ENCODE measurements around the gene SMC4. TPM values are rescaled to one million over a fixed set of nuclear protein-coding genes. Genes with fewer than 3 reads are reported as not detected.

SMC4 gene
- total and polyA plus RNA-seq, 10 of the 15 experiments (the other 5 are each of a cell fraction or from before 2014, with no cell fraction given) = 75.6 to 288 (median 136) TPM

DNA sequence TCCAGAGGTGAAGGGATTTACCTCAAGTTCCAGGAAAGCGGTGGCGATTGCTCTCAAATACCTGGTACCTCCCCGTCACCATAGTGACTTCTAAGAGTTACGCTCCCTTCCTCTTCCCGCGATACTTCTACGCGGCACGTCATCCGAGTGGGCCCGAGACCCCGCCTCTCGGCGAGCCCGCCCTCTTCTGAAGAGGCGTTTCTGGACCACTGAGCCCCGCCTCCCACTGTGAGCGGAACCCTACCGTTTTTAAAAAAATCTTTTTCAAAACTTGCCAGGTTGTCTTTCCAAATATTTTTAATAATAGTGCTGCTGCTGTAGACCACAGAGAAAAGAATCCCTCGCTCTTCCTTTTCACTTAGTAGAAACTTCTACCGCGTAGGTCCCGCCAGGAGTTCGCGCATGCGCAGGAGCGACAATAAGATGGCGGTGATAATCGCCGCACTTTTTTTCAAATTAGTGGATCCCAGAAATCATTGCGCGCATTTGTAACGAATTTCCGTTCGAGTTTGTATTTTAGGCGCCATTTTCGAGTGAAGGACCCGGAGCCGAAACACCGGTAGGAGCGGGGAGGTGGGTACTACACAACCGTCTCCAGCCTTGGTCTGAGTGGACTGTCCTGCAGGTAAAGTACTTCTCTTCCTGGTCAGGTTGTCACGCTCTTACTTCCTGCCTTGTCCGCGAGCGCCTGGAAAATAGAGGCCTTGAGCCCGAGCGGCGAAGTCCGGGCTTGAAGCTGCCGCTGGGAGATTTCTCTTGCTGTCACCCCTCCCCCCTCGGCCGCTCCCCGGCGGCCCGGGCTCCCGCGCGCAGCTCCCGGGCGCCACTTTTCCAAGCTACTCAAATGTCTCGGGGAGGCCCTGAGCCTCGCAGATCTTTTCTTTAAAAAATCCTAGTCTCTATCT lies at the start of gene SMC4, which contains the start of gene IFT80 (continued):
- no peak for TF ChIP-seq EZH2 (IDR thresholded peaks at IDR 0.05; ENCODE audit: borderline replicate concordance, control insufficient read depth, low read depth, low read length)
- no peak for TF ChIP-seq TCF7 (IDR thresholded peaks at IDR 0.05; ENCODE audit: borderline replicate concordance)
- TF ChIP-seq HDGF (IDR thresholded peaks at IDR 0.05) = no peak
- peak; percentile 16 for TF ChIP-seq RELA (IDR thresholded peaks at IDR 0.05; ENCODE audit: borderline replicate concordance, partially characterized antibody)
- no peak for TF ChIP-seq DPF2 (IDR thresholded peaks at IDR 0.05)
- peak; percentile 81 for TF ChIP-seq FOXM1 (IDR thresholded peaks at IDR 0.05; ENCODE audit: low read depth, low read length)
- no peak for TF ChIP-seq SMC3 (IDR thresholded peaks at IDR 0.05; ENCODE audit: borderline replicate concordance, low read length)

DNA sequence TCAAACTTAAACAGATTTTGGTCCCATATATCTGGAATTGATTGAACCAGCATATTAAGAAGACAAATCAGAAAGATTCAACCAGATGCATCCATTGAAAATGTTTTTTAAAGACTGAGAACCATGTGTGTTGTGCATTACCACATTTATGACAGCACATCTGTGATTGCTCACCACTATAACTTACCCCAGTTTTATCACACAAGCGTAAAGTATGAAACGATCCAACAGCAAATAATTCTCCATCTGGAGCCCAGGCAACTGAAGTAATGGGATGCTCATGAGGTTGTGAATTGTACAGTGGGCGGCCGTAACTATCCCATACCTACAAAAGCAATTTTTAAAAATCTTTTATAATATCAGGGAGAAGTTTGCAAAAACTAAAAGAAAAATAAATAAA lies 43.6 kb upstream of the SMC4 start:
- DNase-seq (ENCODE audit: low read depth, low spot score) = no peak
- WGBS (ENCODE audit: insufficient coverage, insufficient replicate concordance, low lambda C conversion rate, missing lambda C conversion rate) = 97% methylated on average over 4 of the region's 4 CpGs
- H3K9me3 ChIP-seq (replicated peaks; ENCODE audit: control insufficient read depth, insufficient read depth, low read length) = no peaks in the 10 kb centered on the region
- no peaks in the 10 kb centered on the region for H3K27me3 ChIP-seq (replicated peaks in 1 of 2; ENCODE audit: control insufficient read depth in 2 of 2, insufficient read depth in 2 of 2, low read length in 1 of 2)
- ChIA-PET RAD21 (ENCODE audit: unreplicated experiment) (no interaction called here), CTCF (no interaction called here), POLR2A (no interaction called here), SMC1A (ENCODE audit: uncharacterized antibody, unreplicated experiment) (interaction anchor here (1.6 to 1.7 kb wide), 2 partner anchors 9 to 14 kb away, joined by 3 read pairs; no protein-coding TSS in a partner anchor)
- H3K79me2 ChIP-seq (ENCODE audit: control insufficient read depth, insufficient read depth, low read length) = no peaks in the 10 kb centered on the region
- ATAC-seq = no peak
- H3K9ac ChIP-seq (ENCODE audit: control insufficient read depth, insufficient read depth, low read length) = no peak overlapping the region
- no peak overlapping the region for H3K4me3 ChIP-seq
- no peaks in the 10 kb centered on the region; a peak in 2 of 4 replicates for H3K36me3 ChIP-seq (ENCODE audit: control insufficient read depth in 2 of 2, insufficient read depth in 2 of 2, low read length in 1 of 2)
- H3K27ac ChIP-seq (ENCODE audit: control insufficient read depth, insufficient read depth) = no peak overlapping the region
- no peak for FAIRE-seq
- intact Hi-C loops (cut with micrococcal nuclease; ENCODE audit: unreplicated experiment) (no loop called here), in situ Hi-C loops (cut with MboI) (no loop called here)
- no peak overlapping the region for H2AFZ ChIP-seq (ENCODE audit: control insufficient read depth, low read depth, low read length)
- BruUV-seq (replicated peaks) = no TSS peak
- no peaks in the 10 kb centered on the region for H3K4me1 ChIP-seq (ENCODE audit: control insufficient read depth, insufficient read depth, low read length)
- no peaks in the 10 kb centered on the region for H4K20me1 ChIP-seq (ENCODE audit: control insufficient read depth, insufficient read depth)
- no peak overlapping the region for H3K4me2 ChIP-seq (ENCODE audit: control insufficient read depth, insufficient read depth)
- no peak for TF ChIP-seq ZNF274 (IDR thresholded peaks at IDR 0.05; ENCODE audit: insufficient read depth, insufficient read length)
- TF ChIP-seq, protein P1, sequence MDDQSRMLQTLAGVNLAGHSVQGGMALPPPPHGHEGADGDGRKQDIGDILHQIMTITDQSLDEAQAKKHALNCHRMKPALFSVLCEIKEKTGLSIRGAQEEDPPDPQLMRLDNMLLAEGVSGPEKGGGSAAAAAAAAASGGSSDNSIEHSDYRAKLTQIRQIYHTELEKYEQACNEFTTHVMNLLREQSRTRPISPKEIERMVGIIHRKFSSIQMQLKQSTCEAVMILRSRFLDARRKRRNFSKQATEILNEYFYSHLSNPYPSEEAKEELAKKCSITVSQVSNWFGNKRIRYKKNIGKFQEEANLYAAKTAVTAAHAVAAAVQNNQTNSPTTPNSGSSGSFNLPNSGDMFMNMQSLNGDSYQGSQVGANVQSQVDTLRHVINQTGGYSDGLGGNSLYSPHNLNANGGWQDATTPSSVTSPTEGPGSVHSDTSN (IDR thresholded peaks at IDR 0.05; ENCODE audit: insufficient replicate concordance, low read depth, low read length) = no peak
- TF ChIP-seq NR2C2 (IDR thresholded peaks at IDR 0.05; ENCODE audit: borderline replicate concordance, control insufficient read depth, insufficient read length, low read depth) = no peak
- TF ChIP-seq, protein P2, sequence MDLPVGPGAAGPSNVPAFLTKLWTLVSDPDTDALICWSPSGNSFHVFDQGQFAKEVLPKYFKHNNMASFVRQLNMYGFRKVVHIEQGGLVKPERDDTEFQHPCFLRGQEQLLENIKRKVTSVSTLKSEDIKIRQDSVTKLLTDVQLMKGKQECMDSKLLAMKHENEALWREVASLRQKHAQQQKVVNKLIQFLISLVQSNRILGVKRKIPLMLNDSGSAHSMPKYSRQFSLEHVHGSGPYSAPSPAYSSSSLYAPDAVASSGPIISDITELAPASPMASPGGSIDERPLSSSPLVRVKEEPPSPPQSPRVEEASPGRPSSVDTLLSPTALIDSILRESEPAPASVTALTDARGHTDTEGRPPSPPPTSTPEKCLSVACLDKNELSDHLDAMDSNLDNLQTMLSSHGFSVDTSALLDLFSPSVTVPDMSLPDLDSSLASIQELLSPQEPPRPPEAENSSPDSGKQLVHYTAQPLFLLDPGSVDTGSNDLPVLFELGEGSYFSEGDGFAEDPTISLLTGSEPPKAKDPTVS (IDR thresholded peaks at IDR 0.05; ENCODE audit: low read depth, low read length) = no peak
- TF ChIP-seq, protein P3, sequence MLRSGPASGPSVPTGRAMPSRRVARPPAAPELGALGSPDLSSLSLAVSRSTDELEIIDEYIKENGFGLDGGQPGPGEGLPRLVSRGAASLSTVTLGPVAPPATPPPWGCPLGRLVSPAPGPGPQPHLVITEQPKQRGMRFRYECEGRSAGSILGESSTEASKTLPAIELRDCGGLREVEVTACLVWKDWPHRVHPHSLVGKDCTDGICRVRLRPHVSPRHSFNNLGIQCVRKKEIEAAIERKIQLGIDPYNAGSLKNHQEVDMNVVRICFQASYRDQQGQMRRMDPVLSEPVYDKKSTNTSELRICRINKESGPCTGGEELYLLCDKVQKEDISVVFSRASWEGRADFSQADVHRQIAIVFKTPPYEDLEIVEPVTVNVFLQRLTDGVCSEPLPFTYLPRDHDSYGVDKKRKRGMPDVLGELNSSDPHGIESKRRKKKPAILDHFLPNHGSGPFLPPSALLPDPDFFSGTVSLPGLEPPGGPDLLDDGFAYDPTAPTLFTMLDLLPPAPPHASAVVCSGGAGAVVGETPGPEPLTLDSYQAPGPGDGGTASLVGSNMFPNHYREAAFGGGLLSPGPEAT (IDR thresholded peaks at IDR 0.05; ENCODE audit: low read depth) = no peak
- TF ChIP-seq, protein P4, sequence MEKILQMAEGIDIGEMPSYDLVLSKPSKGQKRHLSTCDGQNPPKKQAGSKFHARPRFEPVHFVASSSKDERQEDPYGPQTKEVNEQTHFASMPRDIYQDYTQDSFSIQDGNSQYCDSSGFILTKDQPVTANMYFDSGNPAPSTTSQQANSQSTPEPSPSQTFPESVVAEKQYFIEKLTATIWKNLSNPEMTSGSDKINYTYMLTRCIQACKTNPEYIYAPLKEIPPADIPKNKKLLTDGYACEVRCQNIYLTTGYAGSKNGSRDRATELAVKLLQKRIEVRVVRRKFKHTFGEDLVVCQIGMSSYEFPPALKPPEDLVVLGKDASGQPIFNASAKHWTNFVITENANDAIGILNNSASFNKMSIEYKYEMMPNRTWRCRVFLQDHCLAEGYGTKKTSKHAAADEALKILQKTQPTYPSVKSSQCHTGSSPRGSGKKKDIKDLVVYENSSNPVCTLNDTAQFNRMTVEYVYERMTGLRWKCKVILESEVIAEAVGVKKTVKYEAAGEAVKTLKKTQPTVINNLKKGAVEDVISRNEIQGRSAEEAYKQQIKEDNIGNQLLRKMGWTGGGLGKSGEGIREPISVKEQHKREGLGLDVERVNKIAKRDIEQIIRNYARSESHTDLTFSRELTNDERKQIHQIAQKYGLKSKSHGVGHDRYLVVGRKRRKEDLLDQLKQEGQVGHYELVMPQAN (conservative IDR thresholded peaks at IDR 0.05) = no peak
- no peak for TF ChIP-seq SRF (IDR thresholded peaks at IDR 0.05; ENCODE audit: low read depth in 2 of 2, low read length in 2 of 2)
- no peak for TF ChIP-seq BMI1 (IDR thresholded peaks at IDR 0.05; ENCODE audit: borderline replicate concordance)
- no peak for TF ChIP-seq GATAD2B (conservative IDR thresholded peaks at IDR 0.05; ENCODE audit: low read depth)

Measured in GM12878 (cell line).